Ishikawa (cell line): ENCODE results near the gene MAST2.

Experiments used
- CEBPB ChIP-seq: IDR thresholded peaks from 2 replicates; pipeline ENCODE4 v1.6.1; 2012
- CREB1 ChIP-seq: IDR thresholded peaks from 2 replicates; pipeline ENCODE4 v1.6.1; 2012; ENCODE audit warnings: low read depth
- EGR1 ChIP-seq: IDR thresholded peaks from 2 replicates; pipeline ENCODE4 v1.6.1; 2012
- EP300 ChIP-seq: IDR thresholded peaks from 2 replicates; pipeline ENCODE4 v1.6.1; 2012; ENCODE audit warnings: borderline replicate concordance
- FOXM1 ChIP-seq: IDR thresholded peaks from 2 replicates; pipeline ENCODE4 v1.6.1; 2012; ENCODE audit warnings: low read depth, borderline replicate concordance
- NFIC ChIP-seq: IDR thresholded peaks from 2 replicates; pipeline ENCODE4 v1.6.1; 2012
- RAD21 ChIP-seq: IDR thresholded peaks from 2 replicates; pipeline ENCODE4 v1.6.1; 2012; ENCODE audit warnings: low read depth
- TAF1 ChIP-seq: IDR thresholded peaks from 2 replicates; pipeline ENCODE4 v1.6.1; 2012; ENCODE audit warnings: low read depth, mild to moderate bottlenecking
- TCF12 ChIP-seq: IDR thresholded peaks from 2 replicates; pipeline ENCODE4 v1.6.1; 2012; ENCODE audit warnings: low read depth
- TEAD4 ChIP-seq: IDR thresholded peaks from 2 replicates; pipeline ENCODE4 v1.6.1; 2012
- YY1 ChIP-seq: IDR thresholded peaks from 2 replicates; pipeline ENCODE4 v1.6.1; 2012; ENCODE audit warnings: low read depth
- ZBTB7A ChIP-seq: IDR thresholded peaks from 2 replicates; pipeline ENCODE4 v1.6.1; 2012; ENCODE audit warnings: low read depth
- TF ChIP-seq, protein P1 (sequence below): IDR thresholded peaks from 2 replicates; pipeline ENCODE4 v1.6.1; 2012
- TF ChIP-seq, protein P2 (sequence below): IDR thresholded peaks from 2 replicates; pipeline ENCODE4 v1.6.1; 2012; ENCODE audit warnings: low read depth, mild to moderate bottlenecking
- TF ChIP-seq, protein P3 (sequence below): IDR thresholded peaks from 2 replicates; pipeline ENCODE4 v1.6.1; 2012

The MAST2 gene

DNA sequence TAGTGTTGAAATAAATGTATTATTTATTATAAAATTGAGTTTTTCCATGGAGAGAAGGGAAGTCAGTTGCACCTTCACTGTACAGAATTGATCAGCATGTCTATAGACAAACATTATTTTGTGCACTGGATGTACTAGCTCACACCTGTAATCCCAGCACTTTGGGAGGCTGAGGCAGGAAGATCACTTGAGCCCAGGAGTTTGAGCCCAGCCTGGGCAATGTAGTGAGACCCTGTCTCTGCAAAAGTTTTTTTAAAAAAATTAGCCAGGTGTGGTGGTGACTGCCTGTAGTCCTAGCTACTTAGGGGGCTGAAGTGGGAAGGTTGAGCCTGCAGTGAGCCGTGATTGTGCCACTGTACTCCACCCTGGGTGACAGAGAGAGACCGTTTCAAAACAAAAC, 87.7 kb downstream of the MAST2 start:
- TF ChIP-seq TCF12 = no peak
- TF ChIP-seq CREB1 = no peak
- TF ChIP-seq, protein P1, sequence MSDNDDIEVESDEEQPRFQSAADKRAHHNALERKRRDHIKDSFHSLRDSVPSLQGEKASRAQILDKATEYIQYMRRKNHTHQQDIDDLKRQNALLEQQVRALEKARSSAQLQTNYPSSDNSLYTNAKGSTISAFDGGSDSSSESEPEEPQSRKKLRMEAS = no peak
- TF ChIP-seq RAD21 = no peak
- TF ChIP-seq TEAD4 = no peak
- no peak for TF ChIP-seq YY1
- no peak for TF ChIP-seq EGR1
- no peak for TF ChIP-seq FOXM1
- TF ChIP-seq CEBPB = no peak
- no peak for TF ChIP-seq EP300
- TF ChIP-seq, protein P2, sequence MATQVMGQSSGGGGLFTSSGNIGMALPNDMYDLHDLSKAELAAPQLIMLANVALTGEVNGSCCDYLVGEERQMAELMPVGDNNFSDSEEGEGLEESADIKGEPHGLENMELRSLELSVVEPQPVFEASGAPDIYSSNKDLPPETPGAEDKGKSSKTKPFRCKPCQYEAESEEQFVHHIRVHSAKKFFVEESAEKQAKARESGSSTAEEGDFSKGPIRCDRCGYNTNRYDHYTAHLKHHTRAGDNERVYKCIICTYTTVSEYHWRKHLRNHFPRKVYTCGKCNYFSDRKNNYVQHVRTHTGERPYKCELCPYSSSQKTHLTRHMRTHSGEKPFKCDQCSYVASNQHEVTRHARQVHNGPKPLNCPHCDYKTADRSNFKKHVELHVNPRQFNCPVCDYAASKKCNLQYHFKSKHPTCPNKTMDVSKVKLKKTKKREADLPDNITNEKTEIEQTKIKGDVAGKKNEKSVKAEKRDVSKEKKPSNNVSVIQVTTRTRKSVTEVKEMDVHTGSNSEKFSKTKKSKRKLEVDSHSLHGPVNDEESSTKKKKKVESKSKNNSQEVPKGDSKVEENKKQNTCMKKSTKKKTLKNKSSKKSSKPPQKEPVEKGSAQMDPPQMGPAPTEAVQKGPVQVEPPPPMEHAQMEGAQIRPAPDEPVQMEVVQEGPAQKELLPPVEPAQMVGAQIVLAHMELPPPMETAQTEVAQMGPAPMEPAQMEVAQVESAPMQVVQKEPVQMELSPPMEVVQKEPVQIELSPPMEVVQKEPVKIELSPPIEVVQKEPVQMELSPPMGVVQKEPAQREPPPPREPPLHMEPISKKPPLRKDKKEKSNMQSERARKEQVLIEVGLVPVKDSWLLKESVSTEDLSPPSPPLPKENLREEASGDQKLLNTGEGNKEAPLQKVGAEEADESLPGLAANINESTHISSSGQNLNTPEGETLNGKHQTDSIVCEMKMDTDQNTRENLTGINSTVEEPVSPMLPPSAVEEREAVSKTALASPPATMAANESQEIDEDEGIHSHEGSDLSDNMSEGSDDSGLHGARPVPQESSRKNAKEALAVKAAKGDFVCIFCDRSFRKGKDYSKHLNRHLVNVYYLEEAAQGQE = no peak
- TF ChIP-seq, protein P3, sequence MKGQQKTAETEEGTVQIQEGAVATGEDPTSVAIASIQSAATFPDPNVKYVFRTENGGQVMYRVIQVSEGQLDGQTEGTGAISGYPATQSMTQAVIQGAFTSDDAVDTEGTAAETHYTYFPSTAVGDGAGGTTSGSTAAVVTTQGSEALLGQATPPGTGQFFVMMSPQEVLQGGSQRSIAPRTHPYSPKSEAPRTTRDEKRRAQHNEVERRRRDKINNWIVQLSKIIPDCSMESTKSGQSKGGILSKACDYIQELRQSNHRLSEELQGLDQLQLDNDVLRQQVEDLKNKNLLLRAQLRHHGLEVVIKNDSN = no peak
- no peak for TF ChIP-seq NFIC
- no peak for TF ChIP-seq TAF1
- TF ChIP-seq ZBTB7A = no peak

DNA sequence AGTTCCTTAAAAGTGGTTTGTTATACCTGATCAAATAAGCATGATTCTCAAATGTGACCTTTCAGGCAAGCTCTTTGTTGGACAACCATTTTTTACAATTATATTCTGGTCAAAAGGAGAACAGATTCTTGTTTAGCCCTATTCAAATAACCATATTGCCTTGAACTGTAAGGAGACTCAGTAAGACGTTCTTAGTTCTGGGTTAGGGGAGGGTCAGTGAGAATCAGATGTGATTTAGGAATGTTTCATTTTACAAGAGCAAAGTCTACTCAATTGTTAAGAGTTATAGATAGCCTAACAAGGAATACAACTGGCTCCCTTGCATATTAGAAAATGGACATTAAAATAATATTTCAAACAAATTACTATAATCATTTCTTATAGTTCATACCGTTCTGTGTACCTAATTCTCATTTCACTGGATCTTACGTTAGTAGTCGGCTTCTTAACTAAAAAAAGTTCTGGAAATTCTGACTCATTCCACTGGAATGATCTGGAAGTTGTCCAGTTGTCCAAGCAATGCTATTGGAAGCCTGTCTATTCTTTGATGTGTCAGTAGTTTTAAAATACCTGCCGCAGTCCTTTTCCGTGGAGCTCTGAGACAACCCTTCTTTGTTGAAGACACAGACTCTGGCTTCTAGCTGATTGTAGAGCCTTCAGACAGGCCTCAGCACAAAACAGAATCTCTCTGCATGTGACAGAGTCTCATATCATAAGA, 88.8 kb downstream of the MAST2 start:
- TF ChIP-seq CREB1 (no peak), FOXM1 (peak; percentile 33; the same call in 1 of the 2 replicates), NFIC (peak; percentile 84), EP300 (peak; percentile 66; the same call in 1 of the 2 replicates), TCF12 (peak; percentile 58; the same call in 1 of the 2 replicates), RAD21 (peak; percentile 21; the same call in 1 of the 2 replicates), TAF1 (no peak), YY1 (no peak), TEAD4 (peak; percentile 82)
- TF ChIP-seq, protein P1 = peak; percentile 47; the same call in 1 of the 2 replicates

GRCh38 chr1:45894331-45894730, 90.9 kb downstream of the MAST2 start:
- TF ChIP-seq, protein P1 = no peak
- TF ChIP-seq, protein P3 = no peak
- TF ChIP-seq TCF12 (no peak), TEAD4 (no peak), RAD21 (no peak), TAF1 (no peak), ZBTB7A (no peak), EGR1 (no peak), NFIC (no peak), FOXM1 (no peak), EP300 (no peak)
- TF ChIP-seq, protein P2 = no peak

GRCh38 chr1:45894921-45895320, 91.5 kb downstream of the MAST2 start:
- TF ChIP-seq TEAD4 = no peak
- TF ChIP-seq EGR1 = no peak
- no peak for TF ChIP-seq TAF1
- no peak for TF ChIP-seq ZBTB7A
- no peak for TF ChIP-seq YY1
- TF ChIP-seq NFIC = no peak
- TF ChIP-seq CEBPB = no peak
- no peak for TF ChIP-seq FOXM1
- TF ChIP-seq, protein P2 = no peak
- TF ChIP-seq, protein P3 = no peak
- TF ChIP-seq RAD21 = no peak
- TF ChIP-seq TCF12 = no peak
